ENCODE results near the gene SYMPK.

SYMPK gene

DNA sequence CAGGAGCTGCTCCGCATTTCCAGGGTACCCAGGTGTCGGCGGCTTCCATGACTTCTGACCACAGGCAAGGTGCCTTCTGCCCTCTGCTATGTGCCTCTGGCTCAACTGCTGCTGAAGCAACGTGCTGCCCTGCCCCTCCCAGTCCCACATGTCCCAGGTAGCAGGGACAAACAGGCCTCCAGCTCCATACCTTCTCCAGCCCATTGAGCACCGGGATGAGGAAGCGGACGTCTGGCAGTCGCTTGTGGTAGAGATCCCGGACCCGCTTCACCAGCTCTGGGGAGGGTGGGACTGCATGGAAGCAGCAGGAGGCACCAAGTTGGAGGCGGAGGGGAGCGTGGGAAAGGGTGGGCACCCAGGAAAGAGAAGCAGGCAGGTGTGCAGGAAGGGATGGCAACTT is 39.8 kb downstream of the SYMPK start:
- DNase-seq (ENCODE audit: low spot score), result no peak
- TF ChIP-seq, protein P1, sequence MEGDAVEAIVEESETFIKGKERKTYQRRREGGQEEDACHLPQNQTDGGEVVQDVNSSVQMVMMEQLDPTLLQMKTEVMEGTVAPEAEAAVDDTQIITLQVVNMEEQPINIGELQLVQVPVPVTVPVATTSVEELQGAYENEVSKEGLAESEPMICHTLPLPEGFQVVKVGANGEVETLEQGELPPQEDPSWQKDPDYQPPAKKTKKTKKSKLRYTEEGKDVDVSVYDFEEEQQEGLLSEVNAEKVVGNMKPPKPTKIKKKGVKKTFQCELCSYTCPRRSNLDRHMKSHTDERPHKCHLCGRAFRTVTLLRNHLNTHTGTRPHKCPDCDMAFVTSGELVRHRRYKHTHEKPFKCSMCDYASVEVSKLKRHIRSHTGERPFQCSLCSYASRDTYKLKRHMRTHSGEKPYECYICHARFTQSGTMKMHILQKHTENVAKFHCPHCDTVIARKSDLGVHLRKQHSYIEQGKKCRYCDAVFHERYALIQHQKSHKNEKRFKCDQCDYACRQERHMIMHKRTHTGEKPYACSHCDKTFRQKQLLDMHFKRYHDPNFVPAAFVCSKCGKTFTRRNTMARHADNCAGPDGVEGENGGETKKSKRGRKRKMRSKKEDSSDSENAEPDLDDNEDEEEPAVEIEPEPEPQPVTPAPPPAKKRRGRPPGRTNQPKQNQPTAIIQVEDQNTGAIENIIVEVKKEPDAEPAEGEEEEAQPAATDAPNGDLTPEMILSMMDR (IDR thresholded peaks at IDR 0.05; ENCODE audit: extremely low read depth, missing control alignments), result no peak

DNA sequence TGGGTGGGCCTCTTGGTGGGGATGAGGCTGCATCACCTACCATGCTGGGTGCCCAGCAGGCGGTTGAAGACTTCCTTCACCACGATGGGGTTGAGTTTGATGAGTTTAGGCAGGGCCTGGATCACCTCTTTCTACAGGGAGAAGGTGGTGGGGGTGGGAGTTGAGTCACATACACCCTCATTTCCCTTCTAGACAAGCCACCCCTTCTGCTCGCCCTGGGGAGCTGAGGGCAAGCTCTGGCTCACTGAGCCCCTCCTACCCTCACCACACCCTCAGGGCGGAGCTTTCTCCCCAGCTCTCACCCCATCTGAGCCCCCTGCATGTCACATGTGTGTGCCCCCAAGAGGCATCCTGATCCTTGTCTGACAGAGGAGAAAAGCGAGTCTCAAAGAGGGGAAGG is 40.2 kb downstream of the SYMPK start:
- DNase-seq (ENCODE audit: low spot score), result no peak

DNA sequence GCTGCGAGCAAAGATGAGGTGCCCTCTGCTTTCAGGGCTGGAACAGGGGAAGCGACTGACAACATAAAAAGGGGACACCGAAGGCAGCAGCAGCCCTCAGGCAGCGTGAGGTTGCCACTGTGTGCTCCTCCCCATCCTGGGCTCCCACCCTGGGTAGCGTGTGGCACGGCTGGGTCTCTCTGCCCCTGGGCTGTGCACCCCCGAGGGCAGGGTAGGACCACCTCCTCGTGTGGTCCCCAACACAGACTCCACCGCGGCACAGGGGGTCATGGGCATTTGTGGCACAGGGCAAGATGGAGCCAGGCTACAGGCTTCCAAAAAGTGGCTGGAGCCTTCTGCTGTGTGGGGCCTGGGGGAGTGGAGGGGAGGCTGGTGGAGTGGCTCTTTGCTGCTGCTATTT is 41.4 kb downstream of the SYMPK start:
- TF ChIP-seq, protein P1 (IDR thresholded peaks at IDR 0.05; ENCODE audit: extremely low read depth, missing control alignments), result no peak
- no peak for DNase-seq (ENCODE audit: low spot score)

More for the DNA sequence above, 40.2 kb downstream of the SYMPK start:
- TF ChIP-seq, protein P1 (IDR thresholded peaks at IDR 0.05; ENCODE audit: extremely low read depth, missing control alignments), result no peak

DNA sequence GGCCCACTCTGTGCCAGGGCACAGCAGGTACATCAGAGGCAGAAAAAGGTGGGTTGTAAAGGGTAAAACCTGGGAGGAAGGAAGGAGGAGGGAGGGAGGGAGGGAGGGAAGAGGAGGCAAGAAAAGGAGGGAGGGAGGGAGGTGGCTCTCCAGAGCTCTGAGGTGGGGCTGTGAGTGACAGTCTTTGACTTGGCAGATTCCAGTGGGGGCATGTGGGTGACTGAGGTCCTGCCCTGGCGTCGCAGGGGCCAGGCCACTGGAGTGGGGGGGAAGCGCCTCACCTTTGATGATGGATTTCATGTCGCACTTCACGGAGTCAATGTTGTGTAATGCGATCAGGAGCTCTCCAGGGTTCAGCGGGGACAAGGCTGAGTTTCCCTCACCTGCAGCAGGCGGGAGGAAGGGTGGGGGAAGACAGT is 41.8 kb downstream of the SYMPK start:
- TF ChIP-seq, protein P1 (IDR thresholded peaks at IDR 0.05; ENCODE audit: extremely low read depth, missing control alignments), result no peak
- DNase-seq (ENCODE audit: low spot score), result no peak

DNA sequence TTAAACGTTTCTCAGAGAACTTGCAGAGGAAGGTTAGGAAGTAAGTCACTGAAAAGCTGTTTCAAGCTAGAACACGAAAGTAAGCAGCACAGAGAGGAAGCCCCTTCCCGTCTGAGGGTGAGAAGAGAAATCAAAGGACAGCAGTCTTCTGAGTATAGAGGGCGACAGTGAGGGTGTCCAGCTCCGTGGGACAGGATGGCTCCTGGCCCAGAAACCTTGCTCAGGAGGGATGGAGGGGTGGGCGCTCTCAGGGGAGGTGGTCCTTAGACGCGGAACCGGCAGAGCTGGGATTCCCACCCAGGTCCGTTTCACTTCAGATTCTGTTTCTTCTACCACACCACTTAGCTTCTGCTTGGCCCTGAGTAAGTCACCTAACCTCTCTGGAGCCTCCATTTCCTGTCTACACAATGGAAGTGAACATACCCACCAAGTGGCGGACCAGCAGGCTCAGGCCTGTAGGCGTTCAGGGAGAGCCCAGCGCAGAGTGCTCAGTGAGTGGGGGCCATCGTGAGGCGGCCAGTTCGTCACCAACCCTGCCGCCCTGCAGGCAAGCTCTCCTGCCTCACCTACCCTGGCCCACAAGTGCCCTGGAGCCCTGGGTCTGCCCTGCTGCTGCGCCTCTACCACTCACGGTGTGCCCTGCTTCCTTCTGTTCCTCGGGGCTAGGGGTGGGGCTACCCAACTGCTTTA is 42.4 kb downstream of the SYMPK start:
- no peak for DNase-seq (ENCODE audit: low spot score)
- TF ChIP-seq, protein P1 (IDR thresholded peaks at IDR 0.05; ENCODE audit: extremely low read depth, missing control alignments), result no peak

DNA sequence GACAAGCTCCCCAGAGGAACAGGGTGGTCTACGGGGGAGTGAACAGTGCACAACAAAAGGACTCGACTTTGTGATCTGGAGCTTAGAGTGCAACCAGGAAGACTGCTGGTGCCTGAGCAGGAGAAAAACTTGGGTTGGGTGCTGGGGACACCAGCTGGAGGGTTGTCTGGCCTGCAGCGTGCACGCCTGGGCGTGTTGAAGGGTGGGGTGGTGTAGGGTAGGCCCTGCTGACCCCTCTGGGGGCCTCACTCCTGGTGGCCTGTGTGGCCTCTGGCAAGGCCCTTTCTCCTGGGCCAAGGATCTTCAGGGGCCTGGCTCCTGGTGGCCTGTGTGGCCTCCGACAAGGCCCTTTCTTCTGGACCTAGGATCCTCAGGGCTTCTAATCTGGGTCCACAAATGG is 43.2 kb downstream of the SYMPK start:
- TF ChIP-seq, protein P1 (IDR thresholded peaks at IDR 0.05; ENCODE audit: extremely low read depth, missing control alignments), result no peak
- no peak for DNase-seq (ENCODE audit: low spot score)

DNA sequence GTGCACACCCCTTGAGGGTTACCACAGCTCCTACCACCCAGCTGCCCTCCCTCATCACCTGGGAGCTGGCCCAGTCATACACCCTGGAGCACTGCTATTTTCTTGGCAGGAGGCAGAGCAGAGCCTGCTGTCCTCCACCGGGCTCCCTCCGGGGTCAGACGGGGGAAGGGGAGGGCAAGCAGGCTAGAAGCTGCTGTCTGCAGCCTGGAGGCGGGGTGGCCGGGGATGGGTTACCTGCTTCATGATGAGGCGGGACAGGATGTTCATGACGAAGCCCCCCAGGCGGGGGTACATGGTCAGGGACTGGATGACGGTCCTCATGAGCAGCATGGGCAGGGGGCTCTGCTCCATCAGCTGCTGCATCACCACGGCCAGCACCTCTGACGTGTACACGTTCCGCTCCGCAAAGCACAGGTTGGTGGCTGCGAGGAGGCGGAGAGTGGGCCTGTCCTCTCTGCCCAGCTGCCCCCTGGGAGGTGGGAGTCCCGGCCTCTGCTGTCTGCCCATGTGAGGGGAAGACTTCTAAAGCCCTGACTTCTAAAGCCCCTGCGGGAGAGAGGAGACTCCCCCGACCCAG is 45.1 kb downstream of the SYMPK start:
- DNase-seq (ENCODE audit: low spot score), result no peak

More for the DNA sequence above, 45.1 kb downstream of the SYMPK start:
- TF ChIP-seq, protein P1 (IDR thresholded peaks at IDR 0.05; ENCODE audit: extremely low read depth, missing control alignments), result no peak
